Measurements from ENCODE around the gene LRRC8B. TPM values are rescaled to one million over a fixed set of nuclear protein-coding genes. Genes with fewer than 3 reads are reported as not detected.
A peak's percentile ranks its signal among the peaks of the same experiment; 100 is the strongest.
"Not testable (repeated sequence)": the region's sequence is repeated elsewhere in the genome, so short reads cannot be mapped to it uniquely, and the experiment has no call there.

The LRRC8B gene
- 2.1 and 2.3 TPM in 2 replicates for total RNA-seq

- DNase-seq (ENCODE audit: low read depth in 2 of 2), result peak; percentile 63 to 90
Observed at GRCh38 chr1:89524369-89525168, at the start of gene LRRC8B. Gene LRRC8B (plus strand): TSS chr1:89524829. CDS start chr1:89582651, 57,822 bp downstream.

GRCh38 chr1:89475269-89475668 lies 49.4 kb upstream of the LRRC8B start:
- DNase-seq (ENCODE audit: low read depth in 2 of 2), result no peak

GRCh38 chr1:89476072-89476471 lies 48.6 kb upstream of the LRRC8B start:
- no peak for DNase-seq (ENCODE audit: low read depth in 2 of 2)

- DNase-seq (ENCODE audit: low read depth in 2 of 2), result peak; percentile 70 to 85
Observed at GRCh38 chr1:89483010-89483756, 41.4 kb upstream of the LRRC8B start.

GRCh38 chr1:89483757-89484077 lies 40.9 kb upstream of the LRRC8B start:
- no peak for DNase-seq (ENCODE audit: low read depth in 2 of 2)

- no peak for DNase-seq (ENCODE audit: low read depth in 2 of 2)
Observed at GRCh38 chr1:89484092-89485038, 40.3 kb upstream of the LRRC8B start.

- DNase-seq (ENCODE audit: low read depth in 2 of 2), result no peak
Observed at GRCh38 chr1:89487972-89488371, 36.7 kb upstream of the LRRC8B start.

GRCh38 chr1:89489047-89489729 lies 35.4 kb upstream of the LRRC8B start:
- DNase-seq (ENCODE audit: low read depth in 2 of 2), result no peak

GRCh38 chr1:89490389-89490788 lies 34.2 kb upstream of the LRRC8B start:
- DNase-seq (ENCODE audit: low read depth in 2 of 2), result no peak

- DNase-seq (ENCODE audit: low read depth in 2 of 2), result no peak
Observed at GRCh38 chr1:89499320-89499719, 25.3 kb upstream of the LRRC8B start.

GRCh38 chr1:89502042-89502441 lies 22.6 kb upstream of the LRRC8B start:
- DNase-seq (ENCODE audit: low read depth in 2 of 2), result no peak

GRCh38 chr1:89502895-89503294 lies 21.7 kb upstream of the LRRC8B start:
- no peak for DNase-seq (ENCODE audit: low read depth in 2 of 2)

- no peak for DNase-seq (ENCODE audit: low read depth in 2 of 2)
Observed at GRCh38 chr1:89503690-89504089, 20.9 kb upstream of the LRRC8B start.

- not testable (repeated sequence) for DNase-seq (ENCODE audit: low read depth in 2 of 2)
Observed at GRCh38 chr1:89510061-89510460, 14.6 kb upstream of the LRRC8B start.

GRCh38 chr1:89512996-89513720 lies 11.5 kb upstream of the LRRC8B start:
- DNase-seq (ENCODE audit: low read depth in 2 of 2), result no peak

- peak in 1 of 2 donors; percentile 14 for DNase-seq (ENCODE audit: low read depth in 2 of 2)
Observed at GRCh38 chr1:89516055-89516454, 8.6 kb upstream of the LRRC8B start.

- DNase-seq (ENCODE audit: low read depth in 2 of 2), result peak in 1 of 2 donors; percentile 13
Observed at GRCh38 chr1:89518221-89518631, 6.4 kb upstream of the LRRC8B start.

GRCh38 chr1:89519779-89520358 lies 4.8 kb upstream of the LRRC8B start:
- DNase-seq (ENCODE audit: low read depth in 2 of 2), result peak; percentile 14 to 58

- DNase-seq (ENCODE audit: low read depth in 2 of 2), result not testable (repeated sequence)
Observed at GRCh38 chr1:89521977-89522376, 2.7 kb upstream of the LRRC8B start.
